ENCODE results near the gene RAB3A.

The RAB3A gene

GRCh38 chr19:18219911-18220631 is 16.2 kb upstream of the RAB3A start:
- Histone ChIP-seq H3K9ac (ENCODE audit: low read length) (no peak overlapping the region), H3K4me2 (ENCODE audit: low read length) (no peak overlapping the region), H4K20me1 (ENCODE audit: insufficient read depth, low read length) (no peaks in the 10 kb centered on the region), H3K36me3 (replicated peaks; ENCODE audit: low read depth, low read length) (no peaks in the 10 kb centered on the region), H2AFZ (ENCODE audit: low read depth, low read length) (no peak overlapping the region), H3K4me1 (ENCODE audit: low read length) (peaks cover 11% of the 10 kb centered on the region), H3K27me3 (ENCODE audit: low read depth, low read length) (peaks cover 2% of the 10 kb centered on the region; the same call in 1 of the 2 replicates), H3K9me3 (ENCODE audit: insufficient read depth, low read length) (no peaks in the 10 kb centered on the region), H3K4me3 (ENCODE audit: low read length) (no peak overlapping the region), H3K79me2 (ENCODE audit: low read length) (no peaks in the 10 kb centered on the region), H3K27ac (ENCODE audit: low read length) (no peak overlapping the region)
- TF ChIP-seq CTCF (IDR thresholded peaks at IDR 0.05; ENCODE audit: low read depth, low read length) (no peak), EZH2phosphoT487 (IDR thresholded peaks at IDR 0.05; ENCODE audit: low read depth) (no peak)

GRCh38 chr19:18218600-18218999 is 14.8 kb upstream of the RAB3A start:
- Histone ChIP-seq H3K9me3 (ENCODE audit: insufficient read depth, low read length) (no peaks in the 10 kb centered on the region), H3K36me3 (replicated peaks; ENCODE audit: low read depth, low read length) (no peaks in the 10 kb centered on the region), H3K27ac (ENCODE audit: low read length) (no peak overlapping the region), H3K79me2 (ENCODE audit: low read length) (no peaks in the 10 kb centered on the region), H2AFZ (ENCODE audit: low read depth, low read length) (no peak overlapping the region), H3K4me2 (ENCODE audit: low read length) (no peak overlapping the region), H3K4me3 (ENCODE audit: low read length) (no peak overlapping the region), H3K9ac (ENCODE audit: low read length) (no peak overlapping the region), H4K20me1 (ENCODE audit: insufficient read depth, low read length) (no peaks in the 10 kb centered on the region), H3K4me1 (ENCODE audit: low read length) (peaks cover 11% of the 10 kb centered on the region), H3K27me3 (ENCODE audit: low read depth, low read length) (peaks cover 11% of the 10 kb centered on the region)
- TF ChIP-seq CTCF (IDR thresholded peaks at IDR 0.05; ENCODE audit: low read depth, low read length) (no peak), EZH2phosphoT487 (IDR thresholded peaks at IDR 0.05; ENCODE audit: low read depth) (no peak)

- Histone ChIP-seq H4K20me1 (ENCODE audit: insufficient read depth, low read length) (no peaks in the 10 kb centered on the region), H3K9me3 (ENCODE audit: insufficient read depth, low read length) (no peaks in the 10 kb centered on the region)
Measured at GRCh38 chr19:18218159-18218558, 14.3 kb upstream of the RAB3A start.

GRCh38 chr19:18216789-18217188 is 12.9 kb upstream of the RAB3A start:
- Histone ChIP-seq H3K9me3 (ENCODE audit: insufficient read depth, low read length) (no peaks in the 10 kb centered on the region), H3K27ac (ENCODE audit: low read length) (no peak overlapping the region), H3K79me2 (ENCODE audit: low read length) (no peaks in the 10 kb centered on the region), H3K4me3 (ENCODE audit: low read length) (no peak overlapping the region), H3K9ac (ENCODE audit: low read length) (no peak overlapping the region), H4K20me1 (ENCODE audit: insufficient read depth, low read length) (no peaks in the 10 kb centered on the region), H3K4me2 (ENCODE audit: low read length) (no peak overlapping the region), H3K4me1 (ENCODE audit: low read length) (peaks cover 11% of the 10 kb centered on the region), H3K27me3 (ENCODE audit: low read depth, low read length) (peaks cover 11% of the 10 kb centered on the region), H2AFZ (ENCODE audit: low read depth, low read length) (no peak overlapping the region), H3K36me3 (replicated peaks; ENCODE audit: low read depth, low read length) (no peaks in the 10 kb centered on the region)
- TF ChIP-seq CTCF (IDR thresholded peaks at IDR 0.05; ENCODE audit: low read depth, low read length) = no peak
- TF ChIP-seq EZH2phosphoT487 (IDR thresholded peaks at IDR 0.05; ENCODE audit: low read depth) = no peak

More at GRCh38 chr19:18218159-18218558, 14.3 kb upstream of the RAB3A start:
- H3K4me1 ChIP-seq (ENCODE audit: low read length) = peaks cover 11% of the 10 kb centered on the region
- no peaks in the 10 kb centered on the region for H3K79me2 ChIP-seq (ENCODE audit: low read length)
- no peak overlapping the region for H3K4me3 ChIP-seq (ENCODE audit: low read length)
- H3K4me2 ChIP-seq (ENCODE audit: low read length) = no peak overlapping the region
- no peak for TF ChIP-seq EZH2phosphoT487 (IDR thresholded peaks at IDR 0.05; ENCODE audit: low read depth)
- TF ChIP-seq CTCF (IDR thresholded peaks at IDR 0.05; ENCODE audit: low read depth, low read length) = no peak
- H3K27ac ChIP-seq (ENCODE audit: low read length) = no peak overlapping the region
- peaks cover 11% of the 10 kb centered on the region for H3K27me3 ChIP-seq (ENCODE audit: low read depth, low read length)
- H3K36me3 ChIP-seq (replicated peaks; ENCODE audit: low read depth, low read length) = no peaks in the 10 kb centered on the region
- no peak overlapping the region for H2AFZ ChIP-seq (ENCODE audit: low read depth, low read length)
- no peak overlapping the region for H3K9ac ChIP-seq (ENCODE audit: low read length)
